Left lobe of liver (tissue), 2 donors: ENCODE data around the gene SULF2. TPM values are rescaled to one million over a fixed set of nuclear protein-coding genes. Genes with fewer than 3 reads are reported as not detected.

Source experiments
- ATAC-seq: fragments of 200-7000 bp; cut with Tn5 transposase; one replicate; pipeline ENCODE4 v1.9.1; 2020; ENCODE audit warnings: mild to moderate bottlenecking, moderate library complexity
- DNase-seq: peaks from one replicate; pipeline ENCODE4 v3.0.0-alpha.2; 2020; ENCODE audit warnings: low spot score
- total RNA-seq: library from RNA; stranded (reverse); gene quantifications from one replicate; pipeline ENCODE4 v1.2.1, GENCODE V29; 2021
- donor health status: DM: no; HTN: no; CAD: no; lungs with moderate emphysema.
- donor health status: DM: no; HTN: yes; CAD: no.

Gene SULF2
- total RNA-seq, 1 donor from 2014 or later: 110 TPM

- ATAC-seq (no peak), DNase-seq (no peak)
Measured at GRCh38 chr20:47691625-47692024, 93.7 kb downstream of the SULF2 start.

GRCh38 chr20:47689731-47690130 is 95.5 kb downstream of the SULF2 start:
- ATAC-seq: peak; percentile 81
- no peak for DNase-seq

GRCh38 chr20:47688385-47689381 is 96.6 kb downstream of the SULF2 start:
- no peak for DNase-seq
- ATAC-seq: no peak

GRCh38 chr20:47687095-47687987 is 97.9 kb downstream of the SULF2 start:
- no peak for DNase-seq
- ATAC-seq: no peak

- ATAC-seq (no peak), DNase-seq (no peak)
Measured at GRCh38 chr20:47686545-47686944, 98.7 kb downstream of the SULF2 start.

GRCh38 chr20:47684306-47685080 is 100.8 kb downstream of the SULF2 start:
- DNase-seq (no peak), ATAC-seq (no peak)

GRCh38 chr20:47682916-47683315 is 102.4 kb downstream of the SULF2 start:
- ATAC-seq: no peak
- no peak for DNase-seq

GRCh38 chr20:47682028-47682783 is 103.1 kb downstream of the SULF2 start:
- DNase-seq (peak; percentile 61), ATAC-seq (peak; percentile 54)

GRCh38 chr20:47680804-47681529 is 104.3 kb downstream of the SULF2 start:
- ATAC-seq (no peak), DNase-seq (no peak)

GRCh38 chr20:47679462-47679861 is 105.8 kb downstream of the SULF2 start:
- ATAC-seq (no peak), DNase-seq (no peak)

- no peak for DNase-seq
- no peak for ATAC-seq
Measured at GRCh38 chr20:47678536-47678935, 106.7 kb downstream of the SULF2 start.

GRCh38 chr20:47677635-47678453 is 107.4 kb downstream of the SULF2 start:
- peak; percentile 77 for ATAC-seq
- DNase-seq: peak; percentile 67

GRCh38 chr20:47676912-47677634 is 108.2 kb downstream of the SULF2 start:
- DNase-seq: no peak
- no peak for ATAC-seq

GRCh38 chr20:47676219-47676721 is 109.0 kb downstream of the SULF2 start:
- DNase-seq (no peak), ATAC-seq (no peak)

GRCh38 chr20:47675190-47676142 is 109.8 kb downstream of the SULF2 start:
- ATAC-seq (no peak), DNase-seq (no peak)

- DNase-seq (no peak), ATAC-seq (no peak)
Measured at GRCh38 chr20:47674686-47675085, 110.6 kb downstream of the SULF2 start.
